CD4-positive, alpha-beta T cell treated with Interleukin-12 subunit alpha and Interleukin-12 subunit beta, for 1 hour (primary cell): ENCODE data around the gene SYT14.
"Not testable (repeated sequence)": the region's sequence is repeated elsewhere in the genome, so short reads cannot be mapped to it uniquely, and the experiment has no call there.

ENCODE experiments used
- DNase-seq: peaks from one replicate; pipeline ENCODE4 v3.0.0-alpha.2; 2020

Gene SYT14

DNA sequence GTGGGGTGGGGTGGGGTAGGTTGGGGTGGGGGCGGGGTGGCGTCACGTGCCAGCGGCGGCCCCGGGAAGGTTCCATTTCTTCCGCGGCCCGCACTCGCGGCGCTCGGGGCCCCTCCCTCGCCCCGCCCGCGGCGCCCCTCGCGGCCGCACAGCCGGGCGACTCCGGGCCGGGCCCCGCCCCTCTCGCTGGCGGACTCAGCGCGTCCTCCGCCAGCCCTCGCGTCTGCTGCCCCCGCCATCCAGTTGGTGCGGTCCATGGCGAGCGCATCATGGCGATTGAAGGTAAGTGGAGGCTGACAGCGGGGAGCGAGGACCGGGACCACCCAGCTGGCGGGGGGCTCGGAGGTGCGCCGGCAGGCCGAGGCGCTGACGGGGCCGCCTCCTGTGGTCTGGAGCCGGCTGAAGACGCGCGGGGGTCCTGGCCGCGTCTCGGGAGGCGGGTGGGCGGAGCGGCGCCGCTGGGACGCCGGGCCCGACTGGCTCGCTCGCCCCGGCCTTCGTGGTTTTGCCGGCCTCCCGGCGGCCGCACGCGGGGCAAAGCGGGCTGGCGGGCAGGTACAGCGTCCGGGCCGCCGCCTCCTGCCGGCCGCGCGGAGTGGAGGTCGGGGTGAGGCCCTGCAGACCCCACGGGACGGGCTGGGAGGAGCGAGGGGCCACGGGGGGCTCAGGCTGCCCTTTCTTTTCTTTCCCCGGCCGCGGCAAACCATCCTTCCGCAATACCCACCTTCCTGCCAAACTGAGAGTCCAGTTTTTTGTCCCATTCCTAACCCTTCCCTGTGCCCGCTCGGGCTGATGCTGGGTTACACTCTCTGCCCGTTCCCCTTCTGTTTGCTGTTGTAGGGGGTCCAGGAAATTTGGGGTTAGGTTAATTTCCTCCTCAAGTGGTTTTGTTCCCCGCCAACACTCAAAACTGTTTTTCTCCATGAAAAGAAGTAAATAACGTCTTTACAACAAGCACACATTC, at the start of gene SYT14:
TSS of gene SYT14 (plus strand) at position 222 of the 964 bp plus-strand sequence. CDS start at position 270, 48 bp downstream.
- no peak for DNase-seq

- DNase-seq: not testable (repeated sequence)
Observed at GRCh38 chr1:209888291-209889076, 49.5 kb upstream of the SYT14 start.

- no peak for DNase-seq
Observed at GRCh38 chr1:209889077-209889418, 49.0 kb upstream of the SYT14 start.

- no peak for DNase-seq
Observed at GRCh38 chr1:209890641-209891330, 47.2 kb upstream of the SYT14 start.

- no peak for DNase-seq
Observed at GRCh38 chr1:209893751-209894150, 44.3 kb upstream of the SYT14 start.

GRCh38 chr1:209895709-209896108, 42.3 kb upstream of the SYT14 start:
- DNase-seq: no peak

DNA sequence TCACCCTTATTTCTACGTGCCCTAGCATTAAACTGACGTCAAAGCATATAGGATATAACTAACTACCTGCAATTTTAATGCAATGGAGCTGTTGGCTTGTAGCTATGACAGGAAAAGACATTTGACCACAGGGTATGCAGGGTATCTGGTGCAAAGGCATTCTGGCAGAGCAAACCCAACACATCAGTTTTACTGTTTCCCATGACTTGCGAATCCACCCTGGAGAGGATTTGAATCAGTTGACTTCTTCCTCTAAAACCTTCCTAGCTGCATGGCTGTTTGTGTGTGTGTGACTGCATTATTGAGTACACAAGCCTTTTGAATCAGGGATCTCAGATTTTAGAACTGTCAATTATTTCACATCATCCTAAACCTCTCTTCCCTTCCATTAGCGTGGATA, 41.7 kb upstream of the SYT14 start:
- no peak for DNase-seq

GRCh38 chr1:209898271-209898670, 39.7 kb upstream of the SYT14 start:
- not testable (repeated sequence) for DNase-seq

DNA sequence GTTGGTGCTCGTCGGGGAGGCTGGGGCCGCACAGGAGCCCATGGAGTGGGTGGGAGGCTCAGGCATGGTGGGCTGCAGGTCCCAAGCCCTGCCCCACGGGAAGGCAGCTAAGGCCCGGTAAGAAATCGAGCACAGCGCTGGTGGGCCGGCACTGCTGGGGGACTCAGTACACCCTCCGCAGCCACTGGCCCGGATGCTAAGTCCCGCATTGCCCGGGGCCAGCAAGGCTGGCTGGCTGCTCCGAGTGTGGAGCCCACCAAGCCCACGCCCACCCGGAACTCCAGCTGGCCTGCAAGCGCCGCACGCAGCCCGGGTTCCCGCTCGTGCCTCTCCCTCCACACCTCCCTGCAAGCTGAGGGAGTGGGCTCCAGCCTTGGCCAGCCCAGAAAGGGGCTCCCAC, 39.2 kb upstream of the SYT14 start:
- DNase-seq: not testable (repeated sequence)

- DNase-seq: no peak
Observed at GRCh38 chr1:209899948-209900347, 38.1 kb upstream of the SYT14 start.

- no peak for DNase-seq
Observed at GRCh38 chr1:209900734-209901133, 37.3 kb upstream of the SYT14 start.

DNA sequence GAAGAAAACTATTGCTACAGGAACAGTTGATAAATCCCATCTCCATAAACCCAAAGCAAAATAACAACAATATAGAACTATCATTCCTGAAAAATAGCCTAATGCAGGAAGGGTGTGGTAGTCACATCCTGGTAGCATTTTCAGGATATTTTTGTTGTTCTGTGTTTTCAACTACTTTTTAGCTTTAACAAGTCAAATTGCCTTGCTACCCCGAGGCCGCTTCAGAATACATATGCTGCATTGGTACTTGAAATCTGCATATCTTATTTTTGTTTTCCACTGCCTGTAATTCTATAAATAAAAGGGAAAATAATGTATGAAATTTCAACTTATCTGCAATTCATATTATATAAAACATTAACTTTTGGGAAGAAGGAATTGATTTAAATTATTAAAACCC, 36.8 kb upstream of the SYT14 start:
- no peak for DNase-seq

DNA sequence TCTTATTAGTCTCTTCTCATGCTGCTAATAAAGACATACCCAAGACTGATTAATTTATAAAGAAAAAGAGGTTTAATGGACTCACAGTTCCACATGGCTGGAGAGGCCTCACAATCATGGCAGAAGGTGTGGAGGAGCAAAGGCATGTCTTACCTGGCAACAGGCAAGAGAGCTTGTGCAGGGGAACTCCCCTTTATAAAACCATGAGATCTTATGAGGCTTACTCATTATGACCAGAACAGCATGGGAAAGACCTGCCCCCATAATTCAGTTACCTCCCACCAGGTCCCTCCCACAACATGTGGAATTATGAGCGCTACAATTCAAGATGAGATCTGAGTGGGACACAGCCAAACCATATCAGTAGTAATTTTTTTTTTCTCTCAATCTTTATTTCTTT, 33.2 kb upstream of the SYT14 start:
- not testable (repeated sequence) for DNase-seq

DNA sequence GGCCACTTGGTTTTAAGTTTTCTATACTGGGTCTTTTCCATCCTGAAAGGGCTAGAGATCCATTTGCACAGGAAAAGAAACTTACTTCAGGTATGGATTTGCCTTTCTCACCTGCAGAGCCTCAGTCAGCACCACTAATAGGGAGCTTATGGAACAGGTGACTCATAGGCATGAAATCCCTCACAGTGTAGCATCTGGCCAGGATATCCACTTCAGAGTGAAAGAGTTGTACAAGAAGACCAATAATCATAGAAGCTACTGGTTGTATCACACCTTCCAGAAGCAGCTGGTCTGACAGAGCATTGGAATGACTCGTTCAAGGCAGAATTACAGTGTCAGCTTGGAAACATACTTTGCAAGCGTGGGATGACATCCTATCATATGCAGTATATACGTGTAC, 26.3 kb upstream of the SYT14 start:
- no peak for DNase-seq

DNA sequence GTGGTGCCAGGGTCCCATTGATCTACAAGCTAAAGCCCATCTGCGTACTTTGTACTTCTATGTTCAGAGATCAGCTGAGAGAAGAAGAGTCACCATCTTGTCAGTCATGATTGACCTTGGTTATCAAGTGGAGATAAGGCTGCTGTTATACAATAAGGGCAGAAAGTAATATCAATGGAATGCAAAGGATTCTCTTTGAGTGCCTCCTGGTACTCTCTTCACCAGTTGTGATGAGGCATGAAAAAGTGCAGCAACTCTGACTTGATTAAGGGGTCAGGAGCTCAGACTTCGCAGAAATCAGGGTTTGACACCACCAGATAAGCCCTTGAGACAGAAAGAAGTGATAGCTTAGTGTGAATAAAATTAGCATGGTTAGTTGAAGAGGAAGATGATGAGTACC, 25.7 kb upstream of the SYT14 start:
- DNase-seq: no peak

- not testable (repeated sequence) for DNase-seq
Observed at GRCh38 chr1:209919637-209920036, 18.4 kb upstream of the SYT14 start.

DNA sequence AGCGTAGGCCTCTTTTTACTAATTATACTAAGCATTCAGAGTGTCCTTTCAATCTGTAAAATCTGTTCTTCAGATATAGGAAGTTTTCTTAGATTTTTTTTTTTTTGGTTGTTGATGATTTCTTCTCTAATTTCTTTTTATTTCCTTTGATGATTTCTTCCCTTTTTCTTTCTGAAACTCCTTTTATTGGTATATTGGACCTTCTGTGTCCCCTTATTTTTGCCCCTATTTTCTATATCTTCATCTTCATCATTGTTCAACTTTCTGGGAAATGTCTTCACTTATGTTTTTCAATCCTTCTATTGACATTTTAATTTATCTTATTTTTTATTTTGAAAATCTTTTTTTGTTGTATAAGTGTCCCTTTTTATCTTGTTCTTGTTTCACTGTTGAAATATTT, 17.2 kb upstream of the SYT14 start:
- no peak for DNase-seq

DNA sequence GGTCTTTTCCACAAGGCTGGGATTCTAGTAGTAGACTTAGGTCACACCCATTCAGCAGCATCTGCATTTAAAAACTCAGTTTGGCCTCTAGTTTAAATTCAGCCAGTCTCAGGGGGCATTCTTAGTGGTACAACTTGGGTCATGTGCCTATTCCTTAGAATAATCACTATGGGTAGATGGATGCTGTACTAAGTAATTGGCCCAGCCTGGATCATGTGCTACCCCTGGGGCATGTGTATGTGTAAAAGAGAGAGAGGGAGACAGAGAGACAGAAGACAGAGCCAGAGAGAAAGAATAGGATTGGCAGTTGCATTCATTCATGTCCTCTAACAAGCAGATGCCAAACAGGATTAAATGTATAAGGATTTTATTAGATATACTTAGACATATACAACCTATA, 13.6 kb upstream of the SYT14 start:
- DNase-seq: no peak

GRCh38 chr1:209926045-209926444, 12.0 kb upstream of the SYT14 start:
- DNase-seq: no peak

GRCh38 chr1:209927466-209927865, 10.6 kb upstream of the SYT14 start:
- DNase-seq: no peak

- no peak for DNase-seq
Observed at GRCh38 chr1:209929751-209930150, 8.3 kb upstream of the SYT14 start.

DNA sequence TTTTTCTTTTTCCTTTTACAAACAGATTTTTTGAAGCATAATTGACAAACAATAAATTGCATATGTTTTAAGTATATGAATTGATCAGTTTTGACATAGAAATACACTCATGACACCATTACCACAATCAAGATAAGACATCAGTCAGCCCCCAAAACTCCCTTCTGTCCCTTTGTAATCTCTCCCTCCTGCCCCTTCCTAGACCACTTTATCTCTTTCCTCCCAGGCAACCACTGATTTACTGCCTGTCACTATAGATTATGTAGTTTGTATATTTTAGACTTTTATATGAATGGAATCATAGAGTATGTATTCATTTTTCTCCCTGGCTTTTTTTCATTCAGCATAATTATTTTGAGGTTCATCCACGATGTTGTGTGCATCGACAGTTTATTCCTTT, 6.9 kb upstream of the SYT14 start:
- no peak for DNase-seq

- DNase-seq: no peak
Observed at GRCh38 chr1:209936125-209936524, 1.9 kb upstream of the SYT14 start.
